GM18861 (cell line): ENCODE data around the gene NMNAT2.

Experiments
- ATAC-seq: cut with Tn5 transposase; IDR thresholded peaks from one replicate; pipeline ENCODE4 v1.9.1; 2021; ENCODE audit not compliant: unreplicated experiment

Gene NMNAT2

GRCh38 chr1:183368213-183369108 lies 49.7 kb downstream of the NMNAT2 start:
- ATAC-seq: no peak

GRCh38 chr1:183366116-183366515 lies 52.1 kb downstream of the NMNAT2 start:
- no peak for ATAC-seq

- ATAC-seq: no peak
Observed at GRCh38 chr1:183365676-183366075, 52.5 kb downstream of the NMNAT2 start.

GRCh38 chr1:183365093-183365492 lies 53.1 kb downstream of the NMNAT2 start:
- no peak for ATAC-seq

GRCh38 chr1:183363972-183364371 lies 54.2 kb downstream of the NMNAT2 start:
- ATAC-seq: no peak

- ATAC-seq: no peak
Observed at GRCh38 chr1:183361081-183361480, 57.1 kb downstream of the NMNAT2 start.

GRCh38 chr1:183360473-183360872 lies 57.7 kb downstream of the NMNAT2 start:
- ATAC-seq: no peak

- ATAC-seq: no peak
Observed at GRCh38 chr1:183356534-183357182, 61.5 kb downstream of the NMNAT2 start.

- ATAC-seq: no peak
Observed at GRCh38 chr1:183355797-183356196, 62.4 kb downstream of the NMNAT2 start.

- no peak for ATAC-seq
Observed at GRCh38 chr1:183355181-183355580, 63.0 kb downstream of the NMNAT2 start.

- no peak for ATAC-seq
Observed at GRCh38 chr1:183353597-183353996, 64.6 kb downstream of the NMNAT2 start.

- no peak for ATAC-seq
Observed at GRCh38 chr1:183349201-183349711, 68.9 kb downstream of the NMNAT2 start.

GRCh38 chr1:183346276-183346732 lies 71.9 kb downstream of the NMNAT2 start:
- ATAC-seq: no peak

GRCh38 chr1:183339556-183340167 lies 78.5 kb downstream of the NMNAT2 start:
- ATAC-seq: no peak

- no peak for ATAC-seq
Observed at GRCh38 chr1:183331091-183331742, 87.0 kb downstream of the NMNAT2 start.

GRCh38 chr1:183330335-183330734 lies 87.8 kb downstream of the NMNAT2 start:
- ATAC-seq: no peak

GRCh38 chr1:183328371-183328770 lies 89.8 kb downstream of the NMNAT2 start:
- no peak for ATAC-seq

- no peak for ATAC-seq
Observed at GRCh38 chr1:183327434-183328290, 90.5 kb downstream of the NMNAT2 start.

GRCh38 chr1:183323849-183324683 lies 94.1 kb downstream of the NMNAT2 start:
- no peak for ATAC-seq
